Stimulated activated CD4-positive, alpha-beta T cell treated with anti-CD3 and anti-CD28 coated beads, Interleukin-15, amount 100 ng/mL, for 48 hours (primary cell): ENCODE data around the gene SIPA1.

Experiments used
- DNase-seq, 2 donors: peaks; one replicate each; pipeline ENCODE4 v3.0.0-alpha.2; 2020; ENCODE audit warnings: low read depth in 2 of 2

Gene SIPA1

DNA sequence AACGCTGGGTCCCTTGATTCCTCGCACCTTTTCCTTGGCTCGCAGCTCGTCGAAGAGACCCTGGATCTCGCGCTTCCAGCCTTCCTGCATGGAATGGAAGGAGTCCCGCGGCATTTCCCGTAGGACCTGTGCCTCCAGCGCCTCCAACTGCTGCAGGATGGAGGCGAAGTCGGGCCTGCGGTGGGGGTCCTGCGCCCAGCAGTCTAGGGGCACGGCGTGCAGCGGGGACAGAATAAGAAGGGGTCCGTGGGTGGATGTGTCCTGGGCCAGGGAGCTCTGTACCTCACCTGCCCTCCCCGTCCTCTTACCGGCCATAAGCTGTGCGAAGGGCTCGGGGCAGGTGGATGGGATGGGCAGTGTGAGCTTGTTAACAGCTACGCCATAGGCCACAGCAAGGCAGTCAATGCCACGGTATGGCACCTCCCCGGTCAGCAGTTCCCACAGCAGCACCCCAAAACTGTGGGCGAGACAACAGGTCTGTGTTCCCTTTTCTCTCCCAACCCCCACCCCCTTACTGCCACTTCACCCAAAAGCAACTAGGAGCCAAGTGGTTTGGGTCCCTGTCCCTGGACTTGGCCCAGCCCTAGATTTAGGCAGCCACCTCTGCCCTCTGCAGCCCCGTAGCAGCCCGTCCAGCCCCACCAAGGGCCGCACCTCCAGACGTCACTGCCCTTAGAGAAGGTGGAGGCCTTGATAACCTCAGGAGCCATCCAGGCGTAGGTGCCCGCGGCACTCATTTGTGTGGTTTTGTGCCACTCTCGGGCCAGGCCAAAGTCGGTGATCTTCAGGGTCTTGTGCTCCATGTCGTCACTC is 30.1 kb upstream of the SIPA1 start:
- DNase-seq: no peak

DNA sequence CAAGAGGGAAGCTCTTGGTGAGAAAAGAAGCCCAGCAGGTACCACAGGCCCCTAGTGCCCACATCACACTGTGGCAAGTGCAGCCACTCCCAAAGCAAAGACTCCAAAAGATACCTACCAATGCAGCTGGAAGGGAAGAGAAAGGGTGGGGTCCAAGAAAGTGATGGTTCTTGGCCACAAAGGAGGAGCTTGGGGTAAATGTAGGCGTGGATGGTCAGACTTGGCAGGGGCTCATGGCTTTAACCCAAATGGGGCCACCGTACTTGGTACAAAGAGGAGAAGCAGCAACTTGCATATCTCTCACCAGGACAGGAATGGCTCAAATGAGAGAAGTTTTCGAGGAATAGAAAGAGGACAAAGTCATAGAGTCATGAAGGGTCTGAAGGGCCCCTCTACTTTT is 28.7 kb upstream of the SIPA1 start:
- no peak for DNase-seq

DNA sequence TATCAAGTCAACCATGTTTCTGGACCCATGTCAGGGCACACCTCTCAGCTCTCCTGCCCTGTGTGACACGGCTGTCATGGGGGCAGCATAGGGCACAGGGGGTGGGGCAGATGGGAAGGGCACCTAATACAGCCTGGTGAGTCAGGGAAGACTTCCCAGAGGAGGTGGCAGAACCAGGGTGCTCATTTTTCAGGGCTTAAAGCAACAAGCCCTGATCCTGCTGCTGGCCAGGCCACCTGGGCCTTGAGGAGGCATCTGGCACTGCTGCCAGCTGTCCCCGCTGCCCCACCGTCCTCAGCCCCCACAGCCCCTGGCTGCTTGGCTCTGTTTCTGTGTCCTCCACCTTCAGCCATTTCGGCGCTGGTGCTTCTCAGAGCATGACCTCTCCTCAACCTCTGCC is 28.2 kb upstream of the SIPA1 start:
- DNase-seq: no peak

DNA sequence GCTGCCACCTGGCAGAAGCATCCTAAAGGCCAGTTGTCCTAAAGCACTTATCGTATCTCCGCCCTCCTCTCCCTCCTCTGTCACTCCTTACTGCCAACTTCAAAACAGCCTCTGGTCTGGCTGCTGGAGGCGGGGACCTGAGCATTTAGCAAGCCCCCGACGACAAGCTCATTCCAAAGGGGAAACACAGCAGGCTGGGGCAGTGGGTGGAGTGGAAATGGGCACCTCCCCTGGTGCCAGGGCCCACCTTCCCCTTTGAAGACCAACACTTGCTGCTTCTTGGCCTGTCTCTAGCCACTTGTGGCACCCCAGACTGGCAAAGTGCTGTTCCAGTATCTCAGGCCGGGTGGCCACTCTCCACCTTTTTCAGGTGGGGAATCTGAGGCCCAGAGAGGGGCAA is 27.5 kb upstream of the SIPA1 start:
- DNase-seq: no peak

DNA sequence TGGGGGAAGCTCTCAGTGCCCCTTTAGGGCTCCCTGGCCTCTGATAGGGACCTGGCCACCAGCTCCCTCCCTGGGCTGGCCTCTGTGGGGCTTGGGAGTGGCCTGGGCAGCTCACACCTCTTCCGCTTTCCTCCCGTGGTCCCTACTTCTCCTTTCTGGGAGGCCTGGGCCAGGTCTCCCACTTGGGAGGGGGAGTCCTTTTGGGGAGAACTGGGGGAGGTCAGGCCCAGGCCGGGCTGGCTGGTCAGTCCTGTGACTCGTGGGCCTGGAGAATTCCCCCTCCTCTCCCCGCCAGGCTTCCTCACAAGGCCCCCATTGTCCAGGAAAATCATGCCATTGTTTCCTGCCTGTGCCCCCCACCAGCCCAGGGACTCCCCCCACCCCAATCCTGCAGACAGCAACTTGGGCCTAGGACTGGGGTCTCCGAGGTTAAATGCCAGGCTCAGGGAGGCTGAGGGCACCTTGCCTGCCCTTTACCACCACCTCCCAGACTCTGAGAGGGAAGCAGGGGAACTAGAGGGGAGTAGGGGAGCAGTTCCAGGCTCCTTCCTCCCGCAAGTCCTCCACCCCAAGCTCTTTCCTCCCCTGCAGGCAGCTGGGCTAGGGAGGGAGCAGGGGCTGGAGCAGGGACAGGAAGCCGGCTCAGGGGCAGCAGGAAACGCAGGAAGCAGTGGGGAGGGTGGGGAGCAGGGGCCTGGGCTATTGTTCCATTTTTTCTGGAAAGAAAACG is 26.7 kb upstream of the SIPA1 start:
- DNase-seq: no peak

DNA sequence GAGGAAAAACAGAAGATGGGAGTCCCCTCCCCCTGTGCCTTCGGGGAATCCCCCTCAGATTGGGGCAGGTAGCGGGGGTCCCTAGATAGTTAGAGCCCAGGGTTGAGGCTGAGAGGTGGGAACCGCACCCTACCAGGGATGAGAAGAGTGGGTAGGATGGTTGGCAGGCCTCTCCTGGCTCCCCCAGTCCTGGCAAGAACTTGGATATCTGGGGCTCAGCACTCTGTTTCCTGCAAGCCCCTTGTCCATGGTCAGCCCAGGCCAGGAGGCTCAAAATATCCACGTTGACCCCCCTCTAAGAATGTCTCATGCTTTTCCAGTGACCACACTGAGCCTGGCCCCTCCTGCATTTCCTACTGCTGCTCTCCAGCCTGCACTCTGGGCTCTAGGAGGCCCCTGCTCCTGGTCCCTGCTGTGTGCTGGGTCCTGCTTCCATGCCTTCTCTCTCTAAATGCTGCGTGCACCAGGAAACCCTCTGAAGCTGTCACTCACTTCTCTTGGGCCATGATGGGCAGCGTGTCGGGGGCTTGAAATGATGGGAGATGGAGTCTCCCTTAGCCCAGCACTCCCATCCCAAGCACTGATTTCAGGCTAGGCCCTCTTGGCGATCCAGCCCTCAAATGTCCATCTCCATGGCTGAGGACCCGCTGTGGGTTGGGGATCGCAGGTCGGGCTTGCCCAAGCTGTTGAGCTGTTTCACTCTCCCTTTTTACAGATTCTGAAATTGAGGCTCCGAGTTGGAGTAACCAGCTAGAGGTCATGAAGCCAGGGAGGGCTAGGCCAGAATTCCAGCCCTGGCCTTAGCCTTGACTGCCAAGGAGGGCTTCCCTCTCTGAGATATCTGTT is 25.9 kb upstream of the SIPA1 start:
- DNase-seq: no peak

DNA sequence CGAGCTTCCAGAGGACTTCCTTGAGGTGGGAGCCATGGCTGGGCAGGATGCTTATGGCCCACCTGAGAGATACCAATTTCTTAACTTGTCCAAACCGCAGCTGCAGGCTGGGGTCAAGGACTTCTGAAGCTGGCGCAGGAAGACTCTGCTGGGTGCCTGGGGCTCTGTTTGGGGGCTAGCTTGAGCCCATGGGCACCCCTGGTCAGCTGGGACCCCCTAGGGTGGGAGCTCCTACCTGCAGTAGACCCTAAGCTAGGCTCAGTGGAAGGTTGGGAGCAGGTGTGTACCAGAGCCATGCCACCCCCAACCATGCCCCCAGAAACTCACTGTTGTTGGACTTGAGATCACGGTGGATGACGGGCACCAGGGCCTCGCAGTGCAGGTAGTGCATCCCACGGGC is 25.2 kb upstream of the SIPA1 start:
- no peak for DNase-seq

DNA sequence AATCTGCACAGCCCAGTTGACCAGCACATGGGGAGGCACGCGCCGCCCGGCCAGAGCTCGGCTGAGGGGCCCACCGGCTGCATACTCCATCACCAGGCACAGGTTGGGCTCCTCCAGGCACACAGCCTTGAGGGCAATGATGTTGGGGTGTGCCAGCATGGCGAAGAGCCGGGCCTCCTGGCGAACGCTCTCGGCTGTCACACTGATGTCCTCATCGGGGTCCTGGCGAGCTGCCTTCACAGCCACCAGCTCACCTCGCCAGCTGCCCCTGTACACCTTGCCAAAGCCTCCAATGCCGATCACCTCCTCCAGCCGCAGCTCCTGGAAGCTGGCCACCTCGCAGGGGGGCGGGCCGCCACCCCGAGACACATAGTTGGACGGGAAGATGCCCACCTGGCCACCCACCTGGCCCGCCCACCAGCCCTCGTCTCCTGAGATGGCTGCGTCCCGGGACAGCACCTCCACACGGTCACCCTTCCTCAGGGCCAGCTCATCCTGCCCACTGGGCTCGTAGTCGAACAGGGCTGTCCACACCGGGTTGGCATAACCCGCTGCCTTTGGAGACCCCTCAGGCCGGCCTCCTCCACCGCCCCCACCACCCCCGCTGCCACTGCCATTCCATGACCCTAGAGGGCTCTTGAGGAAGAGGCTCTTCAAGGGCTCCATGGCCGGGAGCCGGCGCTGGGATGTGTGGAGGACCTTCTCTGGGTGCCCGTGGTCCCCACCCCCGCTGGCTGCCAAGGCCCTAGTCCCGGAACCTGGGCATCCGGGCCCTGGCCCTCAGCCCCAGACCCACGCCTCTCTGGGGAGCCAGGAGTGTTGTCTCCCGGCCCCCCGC is 24.6 kb upstream of the SIPA1 start:
- no peak for DNase-seq

DNA sequence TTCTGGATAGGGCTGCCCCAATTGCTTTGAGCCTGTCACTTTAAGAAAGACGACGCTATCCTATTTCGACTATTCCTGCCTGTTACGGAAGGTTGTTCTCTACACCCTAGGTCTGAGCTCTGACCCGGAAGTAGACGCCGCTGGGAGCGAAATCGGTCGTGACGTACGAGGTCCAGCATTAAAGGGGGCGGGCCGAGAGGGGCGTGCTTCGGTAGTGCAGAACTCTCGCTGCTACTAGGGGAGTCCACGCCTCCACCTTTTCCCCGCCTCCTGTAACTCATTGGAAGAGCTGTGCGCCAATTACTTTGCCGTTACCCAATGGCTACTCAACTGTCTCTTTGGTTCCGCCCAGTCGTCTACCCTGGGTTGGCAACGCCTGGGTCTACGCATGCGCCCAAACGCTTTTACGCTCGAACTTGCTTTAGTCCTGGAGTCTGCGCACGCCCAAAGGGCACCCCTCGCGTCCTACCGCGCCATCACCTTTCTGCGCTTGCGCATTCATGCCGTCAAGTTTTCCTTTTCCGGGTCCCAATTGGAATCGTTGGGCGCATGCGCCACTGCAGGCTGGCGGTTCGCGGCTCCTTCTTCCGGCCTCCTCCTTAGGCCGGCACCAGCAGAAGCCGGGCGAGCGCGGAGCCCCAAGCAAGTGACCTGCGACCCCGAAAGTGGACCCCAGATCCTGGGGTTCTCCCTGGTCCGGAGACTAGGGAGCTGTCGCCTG is 22.5 kb upstream of the SIPA1 start, which contains the start of gene PCNX3:
Gene PCNX3 (plus strand): TSS at position 548 of the 721 bp plus-strand sequence. CDS start 536 bp downstream, outside the sequence.
- DNase-seq: peak; percentile 100

DNA sequence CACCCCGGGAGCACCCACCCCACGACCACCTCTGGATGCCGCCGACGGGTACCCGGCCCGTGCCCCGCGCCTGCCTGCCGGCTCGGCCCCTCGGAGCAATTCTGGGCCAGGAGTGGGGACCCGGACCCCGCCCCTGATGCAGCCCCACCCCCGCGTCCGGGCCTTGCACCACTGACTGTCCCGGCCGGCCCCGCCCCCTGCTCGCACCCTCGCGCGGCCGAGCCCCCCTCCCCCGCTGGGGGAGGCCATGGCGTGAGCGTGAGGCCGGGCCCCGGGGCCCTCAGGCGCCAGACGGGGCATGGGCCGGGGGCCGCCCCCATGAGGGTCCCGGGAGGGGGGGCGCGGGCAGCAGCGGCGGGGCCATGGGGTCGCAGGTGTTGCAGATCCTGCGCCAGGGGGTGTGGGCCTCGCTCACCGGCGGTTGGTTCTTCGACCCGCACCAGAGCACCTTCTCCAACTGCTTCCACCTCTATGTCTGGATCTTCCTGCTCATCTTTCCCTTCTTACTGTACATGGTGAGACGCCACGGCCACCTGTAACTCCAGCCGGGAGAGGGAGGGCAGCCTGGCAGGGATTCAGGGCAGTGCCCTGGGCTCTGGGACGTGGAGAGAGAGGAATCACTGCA is 21.8 kb upstream of the SIPA1 start:
- DNase-seq: peak in 1 of 2 donors; percentile 43

DNA sequence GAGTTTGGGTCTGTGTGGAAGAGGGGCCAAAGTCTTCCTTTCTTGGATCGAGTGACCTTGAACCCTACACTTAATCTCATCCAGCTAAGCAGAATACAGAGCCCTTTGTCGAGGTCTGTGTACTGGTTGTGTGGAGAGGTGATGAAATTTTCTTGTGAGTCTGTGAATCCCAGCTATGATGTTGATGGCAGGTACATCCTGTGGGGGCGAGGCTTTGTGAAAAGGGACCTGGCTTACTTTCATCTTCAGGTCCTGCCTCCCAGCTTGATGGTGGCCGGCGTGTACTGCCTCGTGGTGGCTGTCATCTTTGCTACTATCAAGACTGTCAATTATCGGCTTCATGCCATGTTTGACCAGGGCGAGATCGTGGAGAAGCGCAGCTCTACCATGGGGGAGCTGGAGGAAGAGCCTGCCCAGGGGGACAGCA is 21.3 kb upstream of the SIPA1 start:
- no peak for DNase-seq

DNA sequence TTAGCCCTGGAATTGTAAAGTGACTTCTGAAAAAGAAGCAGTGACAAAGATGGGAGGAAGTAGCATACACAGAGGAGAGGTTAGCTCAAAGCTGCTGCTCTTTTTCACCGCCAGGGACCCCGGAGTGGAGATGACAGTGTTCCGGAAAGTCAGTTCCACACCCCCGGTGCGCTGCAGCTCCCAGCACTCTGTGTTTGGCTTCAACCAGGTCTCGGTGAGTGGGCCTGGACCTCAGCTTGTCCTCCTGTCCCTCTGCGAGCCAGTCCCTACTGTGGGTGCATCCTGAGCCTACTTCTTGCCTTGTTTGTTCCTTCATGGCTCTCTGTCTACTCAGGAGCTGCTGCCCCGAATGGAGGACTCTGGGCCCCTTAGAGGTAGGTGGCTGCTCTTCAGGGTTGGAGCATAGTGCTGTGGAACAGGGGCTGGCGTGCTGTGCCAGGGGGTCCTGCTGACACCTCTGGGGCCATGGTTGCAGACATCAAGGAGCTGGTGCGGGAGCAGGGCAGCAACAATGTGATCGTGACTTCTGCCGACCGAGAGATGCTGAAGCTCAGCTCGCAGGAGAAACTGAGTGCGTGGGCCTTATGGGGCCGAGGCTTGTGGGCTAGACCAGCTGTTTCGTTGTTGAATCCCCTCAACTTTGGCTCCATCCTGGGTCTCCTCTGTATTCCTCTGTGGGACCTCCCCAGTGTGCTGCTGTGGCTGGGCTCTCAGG is 20.6 kb upstream of the SIPA1 start:
- DNase-seq: no peak

DNA sequence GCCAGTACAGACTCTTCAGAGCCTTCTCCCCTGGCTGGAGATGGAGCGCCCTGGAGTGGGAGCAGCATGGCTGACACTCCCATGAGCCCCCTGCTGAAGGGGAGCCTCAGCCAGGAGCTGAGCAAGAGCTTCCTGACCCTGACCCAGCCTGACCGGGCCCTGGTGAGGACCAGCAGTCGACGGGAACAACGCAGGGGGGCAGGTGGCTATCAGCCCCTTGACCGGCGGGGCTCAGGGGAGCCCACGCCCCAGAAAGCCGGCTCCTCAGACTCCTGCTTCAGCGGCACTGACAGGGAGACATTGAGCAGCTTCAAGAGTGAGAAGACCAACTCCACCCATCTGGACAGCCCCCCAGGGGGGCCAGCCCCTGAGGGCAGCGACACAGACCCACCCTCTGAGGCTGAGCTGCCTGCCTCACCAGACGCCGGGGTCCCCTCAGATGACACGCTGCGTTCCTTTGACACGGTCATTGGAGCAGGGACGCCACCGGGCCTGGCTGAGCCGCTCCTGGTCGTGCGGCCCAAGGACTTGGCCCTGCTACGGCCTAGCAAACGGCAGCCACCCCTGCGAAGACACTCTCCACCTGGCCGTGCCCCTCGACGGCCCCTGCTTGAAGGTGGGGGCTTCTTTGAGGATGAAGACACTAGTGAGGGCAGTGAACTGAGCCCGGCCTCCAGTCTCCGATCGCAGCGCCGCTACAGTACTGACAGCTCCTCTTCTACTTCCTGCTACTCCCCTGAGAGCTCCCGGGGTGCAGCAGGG is 19.7 kb upstream of the SIPA1 start:
- no peak for DNase-seq

DNA sequence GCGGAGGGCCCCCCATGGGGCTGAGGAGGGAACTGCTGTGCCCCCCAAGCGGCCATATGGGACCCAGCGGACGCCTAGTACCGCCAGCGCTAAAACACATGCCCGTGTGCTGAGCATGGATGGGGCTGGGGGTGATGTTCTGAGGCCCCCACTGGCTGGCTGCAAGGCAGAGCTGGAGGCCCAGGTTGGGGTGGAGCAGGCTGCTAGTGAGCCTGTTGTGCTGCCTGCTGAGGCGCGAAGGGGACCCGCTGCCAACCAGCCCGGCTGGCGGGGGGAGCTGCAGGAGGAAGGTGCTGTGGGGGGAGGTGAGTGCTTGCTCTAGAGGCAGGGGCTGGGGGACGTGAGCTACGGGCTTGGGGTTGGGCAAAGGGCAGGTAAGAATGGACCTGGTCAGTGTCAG is 19.1 kb upstream of the SIPA1 start:
- no peak for DNase-seq

DNA sequence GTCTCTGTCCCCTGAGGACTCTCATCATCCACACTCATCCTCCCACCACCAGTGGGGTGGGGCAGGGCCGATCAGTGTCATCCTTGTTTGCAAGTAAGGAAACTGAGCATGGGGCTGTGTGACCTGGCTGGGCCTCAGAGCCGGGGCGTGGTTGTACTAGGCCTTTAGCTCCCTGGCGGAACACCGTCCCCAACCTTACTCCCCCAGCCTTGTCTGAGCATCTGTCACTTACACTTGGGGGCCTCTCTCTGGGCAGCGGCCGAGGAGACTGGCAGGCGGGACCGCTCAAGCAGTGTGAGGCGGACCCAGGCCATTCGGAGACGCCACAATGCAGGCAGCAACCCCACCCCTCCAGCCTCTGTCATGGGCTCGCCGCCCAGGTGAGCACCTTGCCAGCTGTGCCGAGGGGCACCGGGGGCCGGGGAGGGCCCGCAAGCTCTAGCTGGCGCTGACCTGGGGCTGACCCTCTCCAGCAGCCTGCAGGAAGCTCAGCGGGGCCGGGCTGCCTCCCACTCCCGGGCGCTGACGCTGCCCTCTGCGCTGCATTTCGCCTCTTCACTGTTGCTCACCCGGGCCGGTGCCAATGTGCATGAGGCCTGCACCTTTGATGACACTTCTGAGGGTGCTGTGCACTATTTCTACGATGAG is 18.5 kb upstream of the SIPA1 start:
- DNase-seq: no peak

DNA sequence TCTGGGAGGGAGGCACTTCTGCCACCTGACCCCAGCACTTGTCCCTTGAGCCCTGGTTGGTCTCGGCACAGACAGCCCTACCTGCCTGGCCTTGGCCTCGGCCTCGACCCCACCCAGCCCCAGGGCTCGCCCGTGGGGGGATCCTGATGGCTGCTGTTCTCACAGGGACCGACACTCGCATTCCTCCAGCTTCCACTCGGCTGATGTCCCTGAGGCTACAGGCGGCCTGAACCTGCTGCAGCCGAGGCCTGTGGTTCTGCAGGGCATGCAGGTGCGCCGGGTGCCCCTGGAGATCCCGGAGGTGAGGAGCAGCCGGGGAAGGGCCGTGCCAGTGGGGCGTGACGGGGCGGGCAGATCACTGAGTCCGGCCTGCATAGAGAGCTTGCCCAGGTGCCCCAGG is 17.2 kb upstream of the SIPA1 start:
- DNase-seq: no peak

DNA sequence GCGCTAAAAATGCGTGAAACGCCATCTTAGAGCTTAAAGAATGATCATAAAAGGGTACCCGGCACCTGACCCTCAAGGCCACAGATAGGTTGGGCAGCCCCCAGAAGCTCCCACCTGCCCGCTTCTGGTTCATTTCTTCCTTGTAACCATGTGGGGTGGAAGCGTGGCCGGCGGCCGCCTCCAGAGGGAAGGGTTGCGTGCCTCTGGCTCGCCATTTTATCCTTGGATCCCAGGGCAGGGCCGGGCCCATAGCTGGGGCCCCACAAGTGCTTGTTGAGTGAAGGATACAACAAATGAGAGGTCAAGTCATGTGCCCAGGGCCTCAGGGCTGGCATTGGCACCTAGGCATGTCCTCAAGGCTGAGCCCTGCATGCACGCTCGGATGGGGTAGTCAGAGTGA is 16.4 kb upstream of the SIPA1 start:
- DNase-seq: no peak

DNA sequence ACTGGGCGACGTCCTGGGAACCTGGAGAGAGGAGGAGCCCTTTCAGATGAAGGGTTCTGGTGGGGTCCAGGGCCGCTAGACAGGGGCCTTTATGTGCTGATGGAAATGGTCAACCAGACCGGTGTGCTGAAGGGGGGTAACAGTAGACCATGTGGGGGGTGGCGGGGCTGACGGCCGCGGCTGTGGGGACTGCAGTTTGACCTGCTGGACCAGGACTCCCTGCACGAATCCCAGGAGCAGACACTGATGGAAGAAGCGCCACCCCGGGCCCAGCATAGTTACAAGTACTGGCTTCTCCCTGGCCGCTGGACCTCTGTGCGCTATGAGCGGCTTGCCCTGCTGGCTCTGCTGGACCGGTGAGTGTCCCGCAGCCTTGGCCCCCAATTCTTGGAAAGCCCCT is 15.9 kb upstream of the SIPA1 start:
- DNase-seq: no peak
